Adrenal gland (tissue), 5 donors: Measurements from ENCODE around the gene RALGPS1.

Experiments used
- CTCF ChIP-seq, 6 experiments: fragments of 450-650 bp in 4 of 6; fragments of 200-600 bp in 2 of 6; sonication (generic) in 1 of 6; IDR thresholded peaks; 1 replicate in 5 of 6; 2 replicates in 1 of 6; pipeline versions ENCODE4 v1.5.1 to v1.8.0; 2016 to 2021; ENCODE audit warnings: antibody characterized with exemption in 6 of 6, mild to moderate bottlenecking in 2 of 6, moderate library complexity in 1 of 6
- POLR2A ChIP-seq, 2 donors: fragments of 450-650 bp; IDR thresholded peaks; one replicate each; pipeline ENCODE4 v1.6.1; 2017; ENCODE audit warnings: antibody characterized with exemption in 2 of 2, mild to moderate bottlenecking in 2 of 2, moderate library complexity in 1 of 2
- donor health status: DM: no; HTN: no; CAD: no.

GRCh38 chr9:126938327-126938726 lies 23.7 kb downstream of the RALGPS1 start:
- TF ChIP-seq CTCF (IDR thresholded peaks at IDR 0.05) (no peak), POLR2A (IDR thresholded peaks at IDR 0.05) (no peak)
